GM12864 (cell line): ENCODE measurements around the gene SPINK8.

Experiments used
- DNase-seq: peaks from one replicate; pipeline ENCODE4 v3.0.0-alpha.2; 2011; ENCODE audit warnings: low read depth
- H3K4me3 ChIP-seq: 2 replicates; pipeline ENCODE4 v1.5.1; 2011; ENCODE audit warnings: mild to moderate bottlenecking, low read depth, low read length, control low read depth
- TF ChIP-seq, protein P1 (sequence below): IDR thresholded peaks from 2 replicates; pipeline ENCODE4 v1.5.1; 2011; ENCODE audit warnings: low read depth, mild to moderate bottlenecking, moderate library complexity, low read length, control low read depth, inconsistent platforms; ENCODE audit errors: missing control alignments

Gene SPINK8

DNA sequence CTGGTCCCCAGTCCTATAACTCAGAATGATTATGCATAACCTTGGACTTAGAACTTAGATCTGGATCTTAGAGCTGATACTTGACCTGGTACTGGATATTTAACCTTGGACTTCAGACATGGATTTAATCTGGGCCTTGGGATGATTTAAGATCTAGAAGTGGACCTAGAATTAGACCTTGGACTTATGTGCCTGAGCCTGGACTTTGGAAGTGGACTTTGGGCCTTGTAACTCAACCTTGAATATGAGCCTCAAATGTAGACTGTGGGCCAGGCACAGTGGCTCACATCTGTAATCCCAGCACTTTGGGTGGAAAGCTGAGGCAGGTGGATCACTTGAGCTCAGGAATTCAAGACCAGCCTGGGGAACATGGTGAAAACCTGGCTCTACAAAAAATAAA, 46.4 kb downstream of the SPINK8 start:
- no peak for DNase-seq
- TF ChIP-seq, protein P1, sequence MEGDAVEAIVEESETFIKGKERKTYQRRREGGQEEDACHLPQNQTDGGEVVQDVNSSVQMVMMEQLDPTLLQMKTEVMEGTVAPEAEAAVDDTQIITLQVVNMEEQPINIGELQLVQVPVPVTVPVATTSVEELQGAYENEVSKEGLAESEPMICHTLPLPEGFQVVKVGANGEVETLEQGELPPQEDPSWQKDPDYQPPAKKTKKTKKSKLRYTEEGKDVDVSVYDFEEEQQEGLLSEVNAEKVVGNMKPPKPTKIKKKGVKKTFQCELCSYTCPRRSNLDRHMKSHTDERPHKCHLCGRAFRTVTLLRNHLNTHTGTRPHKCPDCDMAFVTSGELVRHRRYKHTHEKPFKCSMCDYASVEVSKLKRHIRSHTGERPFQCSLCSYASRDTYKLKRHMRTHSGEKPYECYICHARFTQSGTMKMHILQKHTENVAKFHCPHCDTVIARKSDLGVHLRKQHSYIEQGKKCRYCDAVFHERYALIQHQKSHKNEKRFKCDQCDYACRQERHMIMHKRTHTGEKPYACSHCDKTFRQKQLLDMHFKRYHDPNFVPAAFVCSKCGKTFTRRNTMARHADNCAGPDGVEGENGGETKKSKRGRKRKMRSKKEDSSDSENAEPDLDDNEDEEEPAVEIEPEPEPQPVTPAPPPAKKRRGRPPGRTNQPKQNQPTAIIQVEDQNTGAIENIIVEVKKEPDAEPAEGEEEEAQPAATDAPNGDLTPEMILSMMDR, result no peak
- no peak overlapping the region for H3K4me3 ChIP-seq

DNA sequence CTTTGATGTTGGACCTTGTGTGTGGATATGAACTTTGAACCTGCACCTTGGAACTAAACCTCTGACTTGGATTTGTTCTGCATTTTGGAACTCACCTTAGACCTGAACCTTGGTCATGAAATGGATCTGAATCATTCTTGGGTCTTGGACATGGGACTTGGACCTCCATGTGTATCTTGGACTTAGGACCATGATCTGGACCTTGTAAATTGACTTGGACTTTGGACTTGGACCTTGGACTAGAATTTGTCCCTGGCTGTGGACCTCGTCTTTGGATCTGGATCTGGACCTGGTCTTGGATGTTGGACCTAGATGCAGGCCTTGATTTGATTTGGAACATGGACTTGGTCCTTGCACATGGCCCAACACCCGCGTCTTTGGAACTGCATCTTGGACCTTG, 47.2 kb downstream of the SPINK8 start:
- TF ChIP-seq, protein P1, result no peak
- DNase-seq, result no peak
- no peak overlapping the region for H3K4me3 ChIP-seq

DNA sequence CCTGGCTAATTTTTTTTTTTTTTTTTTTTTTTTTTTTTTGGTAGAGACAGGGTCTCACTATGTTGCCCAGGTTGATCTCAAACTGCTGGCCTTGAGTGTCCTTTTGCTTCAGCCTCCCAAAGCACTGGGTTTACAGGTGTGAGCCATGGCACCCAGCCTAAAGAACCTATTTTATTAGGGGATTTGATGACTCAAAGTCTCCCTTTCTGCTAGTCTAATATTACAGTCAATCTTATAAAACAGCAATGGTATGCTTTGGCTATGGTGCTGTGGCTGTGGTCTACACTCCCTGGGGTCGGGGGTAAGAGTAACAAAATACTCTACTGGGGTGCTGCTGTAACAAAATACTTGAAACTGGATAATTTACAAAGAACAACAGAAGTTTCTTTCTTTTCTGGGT, 47.8 kb downstream of the SPINK8 start:
- DNase-seq, result no peak
- TF ChIP-seq, protein P1, result no peak
- no peak overlapping the region for H3K4me3 ChIP-seq

DNA sequence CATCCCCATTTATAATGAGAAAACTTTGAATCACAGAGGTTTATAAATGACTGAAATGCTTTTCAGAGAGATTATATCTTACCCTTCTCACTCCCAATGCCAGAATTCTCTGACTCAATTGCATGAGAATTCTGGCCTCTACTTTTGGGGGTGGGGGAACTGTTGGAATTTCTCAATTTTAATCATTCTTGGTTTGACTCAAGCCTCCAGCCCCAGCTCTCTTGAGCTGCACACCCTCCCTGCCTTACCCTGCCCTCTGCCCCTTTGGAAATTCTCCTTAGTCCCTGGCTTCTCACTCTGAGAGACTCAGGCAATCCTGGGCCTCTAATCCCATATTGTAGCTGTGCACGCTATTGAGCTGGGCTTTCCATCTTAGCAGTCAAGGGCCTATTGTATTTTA, 48.3 kb downstream of the SPINK8 start:
- DNase-seq, result no peak
- TF ChIP-seq, protein P1, result no peak
- H3K4me3 ChIP-seq, result no peak overlapping the region

- H3K4me3 ChIP-seq, result no peak overlapping the region
- TF ChIP-seq, protein P1, result no peak
- no peak for DNase-seq
These were observed 52.6 kb downstream of the SPINK8 start for GRCh38 chr3:48280881-48281280.

GRCh38 chr3:48278884-48279559, 54.4 kb downstream of the SPINK8 start:
- TF ChIP-seq, protein P1, result no peak
- H3K4me3 ChIP-seq, result no peak overlapping the region
- DNase-seq, result no peak
